Hepatocyte (in vitro differentiated cells): ENCODE measurements around the gene PTH1R. TPM values are rescaled to one million over a fixed set of nuclear protein-coding genes. Genes with fewer than 3 reads are reported as not detected.

Experiments
- DNase-seq: peaks from one replicate; pipeline ENCODE4 v3.0.0-alpha.2; 2016; ENCODE audit warnings: low spot score
- H2AFZ ChIP-seq: fragments of 200-600 bp; sonication (generic); 2 replicates; pipeline ENCODE4 v1.6.0; 2016; ENCODE audit warnings: antibody characterized with exemption, mild to moderate bottlenecking
- H3K27ac ChIP-seq: fragments of 200-600 bp; sonication (generic); 2 replicates; pipeline ENCODE4 v1.5.1; 2016; ENCODE audit warnings: mild to moderate bottlenecking
- H3K27me3 ChIP-seq: fragments of 200-600 bp; sonication (generic); 2 replicates; pipeline ENCODE4 v1.6.1; 2016
- H3K36me3 ChIP-seq: fragments of 200-600 bp; sonication (generic); replicated peaks from 2 replicates; pipeline ENCODE4 v1.5.1; 2016; ENCODE audit warnings: low read depth; ENCODE audit not compliant: insufficient read depth
- H3K4me1 ChIP-seq: fragments of 200-600 bp; sonication (generic); 2 replicates; pipeline ENCODE4 v1.5.1; 2016; ENCODE audit warnings: mild to moderate bottlenecking, moderate library complexity; ENCODE audit not compliant: insufficient read depth
- H3K4me2 ChIP-seq: fragments of 200-600 bp; sonication (generic); 2 replicates; pipeline ENCODE4 v1.6.0; 2016
- H3K4me3 ChIP-seq: fragments of 200-600 bp; sonication (generic); 2 replicates; pipeline ENCODE4 v1.5.1; 2016; ENCODE audit warnings: mild to moderate bottlenecking
- H3K79me2 ChIP-seq: fragments of 200-600 bp; sonication (generic); 2 replicates; pipeline ENCODE4 v1.6.0; 2017; ENCODE audit warnings: mild to moderate bottlenecking
- H3K9me2 ChIP-seq: fragments of 200-600 bp; sonication (generic); replicated peaks from 2 replicates; pipeline ENCODE4 v1.6.0; 2017; ENCODE audit warnings: mild to moderate bottlenecking; ENCODE audit not compliant: insufficient read depth
- H3K9me3 ChIP-seq: fragments of 200-600 bp; sonication (generic); 2 replicates; pipeline ENCODE4 v1.5.1; 2016; ENCODE audit warnings: low read depth, mild to moderate bottlenecking
- H4K20me1 ChIP-seq: fragments of 200-600 bp; sonication (generic); 2 replicates; pipeline ENCODE4 v1.6.0; 2016; ENCODE audit warnings: mild to moderate bottlenecking; ENCODE audit not compliant: insufficient read depth, poor library complexity, severe bottlenecking
- CTCF ChIP-seq: fragments of 200-600 bp; sonication (generic); IDR thresholded peaks from 2 replicates; pipeline ENCODE4 v1.5.1; 2016; ENCODE audit warnings: antibody characterized with exemption, mild to moderate bottlenecking; ENCODE audit not compliant: poor library complexity
- EZH2 ChIP-seq: fragments of 200-600 bp; sonication (generic); IDR thresholded peaks from 2 replicates; pipeline ENCODE4 v1.6.1; 2016; ENCODE audit warnings: antibody characterized with exemption, mild to moderate bottlenecking, borderline replicate concordance
- EZH2phosphoT487 ChIP-seq: fragments of 200-600 bp; sonication (generic); IDR thresholded peaks from one replicate; pipeline ENCODE4 v1.6.1; 2018; ENCODE audit warnings: antibody characterized with exemption, mild to moderate bottlenecking, low read depth, moderate library complexity; ENCODE audit not compliant: unreplicated experiment, severe bottlenecking
- WGBS: methylation state at CpG from one replicate; pipeline ENCODE4 v1.1.6; 2016; ENCODE audit warnings: low lambda C conversion rate; ENCODE audit errors: missing lambda C conversion rate; 5-methylcytosine and 5-hydroxymethylcytosine counted together
- polyA plus RNA-seq: library from polyadenylated mRNA; unstranded; fragments of >200 nt; fragmentation: Nextera tagmentation; extraction: Ambion mirVana; gene quantifications from 2 replicates; pipeline ENCODE4 v1.2.1, GENCODE V29; 2016
- total RNA-seq: library from RNA; depleted of rRNA; stranded (reverse); fragments of >200 nt; gene quantifications from 2 replicates; pipeline ENCODE4 v1.2.3, GENCODE V29; 2014

PTH1R gene
- total and polyA plus RNA-seq, 2 experiments from 2014 or later = 14.5 to 31.0 TPM

GRCh38 chr3:46876313-46877300, 914 bp upstream of the PTH1R start:
- DNase-seq = no peak
- Histone ChIP-seq H3K79me2 (peaks cover 9% of the 10 kb centered on the region), H3K27ac (peak overlapping the region; percentile 60), H4K20me1 (no peaks in the 10 kb centered on the region), H2AFZ (no peak overlapping the region), H3K9me3 (no peaks in the 10 kb centered on the region), H3K36me3 (no peaks in the 10 kb centered on the region), H3K27me3 (peaks cover 12% of the 10 kb centered on the region), H3K4me3 (no peak overlapping the region), H3K4me2 (no peak overlapping the region), H3K9me2 (no peaks in the 10 kb centered on the region), H3K4me1 (peaks cover 66% of the 10 kb centered on the region)
- no peak for TF ChIP-seq EZH2phosphoT487
- no peak for TF ChIP-seq CTCF
- TF ChIP-seq EZH2 = no peak
- 76% methylated on average over 10 of the region's 10 CpGs for WGBS

DNA sequence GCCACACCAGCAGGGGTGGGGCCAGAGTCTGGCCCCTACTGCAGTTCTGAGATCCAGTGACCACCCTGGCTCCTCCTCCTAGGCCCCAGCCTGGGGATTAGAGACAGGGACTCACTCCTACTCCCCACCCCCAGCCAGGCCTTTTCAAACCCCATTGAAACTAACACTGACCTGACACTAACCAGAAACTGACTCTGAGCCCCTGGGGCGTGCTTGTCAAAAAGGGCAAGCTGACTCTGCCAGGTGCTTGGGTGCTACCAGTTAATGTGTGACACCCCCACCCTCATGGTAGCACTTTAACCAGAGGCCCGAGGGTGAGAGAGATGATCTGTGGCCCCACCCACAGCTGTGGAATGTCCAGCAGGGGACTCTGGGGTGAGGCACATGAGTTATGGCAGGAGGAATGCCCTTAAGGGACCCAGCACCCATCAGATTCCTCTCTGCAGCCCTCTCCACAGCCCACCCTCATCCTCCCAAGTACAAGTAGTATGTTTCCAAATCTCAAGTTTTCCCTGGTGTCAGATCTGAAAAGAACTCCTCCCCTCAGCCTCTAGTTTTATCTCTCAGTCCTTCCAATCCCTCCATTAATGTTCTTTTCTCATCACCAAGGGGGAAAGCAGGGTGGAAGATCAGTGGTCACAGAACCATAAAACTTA, 1.4 kb downstream of the PTH1R start:
- H3K9me3 ChIP-seq = no peaks in the 10 kb centered on the region
- no peak overlapping the region for H3K4me3 ChIP-seq
- peaks cover 24% of the 10 kb centered on the region for H3K27me3 ChIP-seq
- H3K4me1 ChIP-seq = peaks cover 57% of the 10 kb centered on the region
- H4K20me1 ChIP-seq = no peaks in the 10 kb centered on the region
- no peaks in the 10 kb centered on the region for H3K36me3 ChIP-seq
- peak overlapping the region; percentile 44 for H3K27ac ChIP-seq
- no peak overlapping the region for H2AFZ ChIP-seq
- peaks cover 12% of the 10 kb centered on the region for H3K79me2 ChIP-seq
- 21% methylated on average over 2 of the region's 2 CpGs for WGBS
- H3K4me2 ChIP-seq = peak overlapping the region; percentile 26
- DNase-seq = peak; percentile 71
- TF ChIP-seq CTCF (no peak), EZH2 (no peak), EZH2phosphoT487 (no peak)
- no peaks in the 10 kb centered on the region for H3K9me2 ChIP-seq

DNA sequence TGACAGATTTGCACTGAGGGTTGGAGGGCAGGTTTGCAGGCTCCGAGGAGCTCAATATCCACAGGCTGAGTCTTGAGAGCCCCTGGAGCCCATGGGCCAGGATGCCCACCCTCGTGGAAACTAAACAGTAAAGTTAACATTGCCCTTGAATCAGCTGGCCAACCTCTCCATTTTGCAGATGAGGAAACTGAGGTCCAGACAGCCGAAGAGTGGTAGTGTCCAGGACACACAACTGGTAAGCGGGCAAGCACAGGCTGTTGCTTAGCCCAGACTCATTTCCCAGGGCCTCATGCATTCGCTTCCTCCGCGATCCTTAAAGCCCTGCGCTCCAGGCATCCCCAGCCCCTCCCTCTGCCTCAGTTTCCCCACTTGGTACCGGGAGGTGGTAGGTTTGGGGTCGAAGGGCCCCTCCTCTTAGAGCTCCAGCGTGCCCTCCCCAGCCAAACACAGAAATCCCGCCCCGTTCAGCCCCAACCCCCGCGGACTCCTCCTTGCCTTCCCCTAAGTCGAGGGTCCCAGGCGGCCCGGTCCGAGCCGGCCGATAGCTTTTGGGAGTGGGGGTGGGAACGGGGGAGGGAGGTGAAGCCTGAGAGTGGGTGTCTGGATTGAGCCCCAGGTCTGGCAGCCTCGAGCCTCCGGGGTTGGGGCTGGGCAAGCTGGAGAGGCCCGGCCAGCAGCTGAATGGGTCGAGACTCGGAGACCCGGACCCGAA, 3.5 kb downstream of the PTH1R start:
- H3K4me2 ChIP-seq = peak overlapping the region; percentile 98
- DNase-seq = no peak
- H3K27me3 ChIP-seq = peaks cover 36% of the 10 kb centered on the region

More for the DNA sequence above, 3.5 kb downstream of the PTH1R start:
- Histone ChIP-seq H3K9me2 (no peaks in the 10 kb centered on the region), H3K36me3 (no peaks in the 10 kb centered on the region), H2AFZ (peak overlapping the region; percentile 39), H3K4me1 (peaks cover 39% of the 10 kb centered on the region), H3K9me3 (no peaks in the 10 kb centered on the region), H3K4me3 (peak overlapping the region; percentile 77), H3K27ac (peak overlapping the region; percentile 87), H4K20me1 (no peaks in the 10 kb centered on the region), H3K79me2 (peaks cover 22% of the 10 kb centered on the region)
- WGBS = 44% methylated on average over 12 of the region's 29 CpGs
- no peak for TF ChIP-seq CTCF
- no peak for TF ChIP-seq EZH2phosphoT487
